Measurements from ENCODE around the gene MAP3K7CL. TPM values are rescaled to one million over a fixed set of nuclear protein-coding genes. Genes with fewer than 3 reads are reported as not detected.

MAP3K7CL gene
- total RNA-seq, 1 donor from 2014 or later, result 1.1 TPM

- ATAC-seq (no peak), DNase-seq (no peak)
- intact Hi-C loops (cut with micrococcal nuclease), result no loop called here
Observed at GRCh38 chr21:29213513-29214385, 83.3 kb downstream of the MAP3K7CL start.

GRCh38 chr21:29215709-29216108 lies 85.3 kb downstream of the MAP3K7CL start:
- ATAC-seq, result no peak
- no peak for DNase-seq
- intact Hi-C loops (cut with micrococcal nuclease), result no loop called here

- ATAC-seq (no peak), DNase-seq (no peak)
- intact Hi-C loops (cut with micrococcal nuclease), result no loop called here
Observed at GRCh38 chr21:29217818-29218291, 87.4 kb downstream of the MAP3K7CL start.

- DNase-seq, result no peak
- intact Hi-C loops (cut with micrococcal nuclease), result no loop called here
- ATAC-seq, result no peak
Observed at GRCh38 chr21:29218749-29219148, 88.3 kb downstream of the MAP3K7CL start.

GRCh38 chr21:29219165-29219770 lies 88.8 kb downstream of the MAP3K7CL start:
- DNase-seq (no peak), ATAC-seq (peak; percentile 67)
- intact Hi-C loops (cut with micrococcal nuclease), result no loop called here

GRCh38 chr21:29221253-29221744 lies 90.9 kb downstream of the MAP3K7CL start:
- DNase-seq (no peak), ATAC-seq (no peak)
- intact Hi-C loops (cut with micrococcal nuclease), result no loop called here

GRCh38 chr21:29224006-29224405 lies 93.6 kb downstream of the MAP3K7CL start:
- intact Hi-C loops (cut with micrococcal nuclease), result no loop called here
- no peak for ATAC-seq
- DNase-seq, result no peak

Other genes with a start within 250 kb of the MAP3K7CL start
- 18.1 TPM for gene LTN1, start 137.8 kb upstream of the MAP3K7CL start, total RNA-seq
- gene RWDD2B, start 111.3 kb upstream of the MAP3K7CL start, total RNA-seq, result 15.2 TPM
- gene USP16, start 106.0 kb upstream of the MAP3K7CL start, total RNA-seq, result 30.5 TPM
- gene CCT8, start 57.0 kb upstream of the MAP3K7CL start, total RNA-seq, result 108 TPM
- 32.5 TPM for gene BACH1, start 168.3 kb downstream of the MAP3K7CL start, total RNA-seq